ENCODE measurements around the gene SLC10A7. TPM values are rescaled to one million over a fixed set of nuclear protein-coding genes. Genes with fewer than 3 reads are reported as not detected.

Gene SLC10A7
- total and polyA plus RNA-seq, 2 of the 8 experiments (the other 6 are each of a cell fraction or from before 2014, with no cell fraction given) = 2.5 to 2.9 TPM

DNA sequence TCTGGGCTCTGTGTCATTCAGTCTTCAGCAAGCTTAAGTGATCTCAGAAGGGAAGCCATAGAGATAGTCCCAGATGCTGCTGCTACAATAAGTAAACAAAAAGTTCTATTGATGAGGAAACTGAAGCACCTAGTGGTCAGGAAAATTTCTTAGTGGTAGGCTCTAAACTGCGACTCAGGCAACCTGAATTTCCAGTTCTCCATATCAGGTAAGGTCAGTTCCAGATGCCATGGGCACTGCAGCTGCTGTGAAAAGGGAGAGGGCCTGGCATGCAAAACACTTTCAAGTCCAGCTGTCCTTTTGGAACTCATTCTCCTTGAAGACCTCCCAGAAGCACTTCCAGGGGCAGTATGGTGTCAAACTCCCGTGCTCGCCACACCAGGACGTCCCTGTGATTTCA lies 261.2 kb downstream of the SLC10A7 start:
- H3K4ac ChIP-seq (replicated peaks; ENCODE audit: insufficient read length, low read depth, low read length) = no peak overlapping the region
- 81% methylated on average over 4 of the region's 4 CpGs; no CpG with 5 or more reads in 1 of the 2 experiments for whole genome bisulfite sequencing, 2 experiments (ENCODE audit: extremely low coverage in 1 of 2, insufficient coverage in 1 of 2, insufficient read length in 1 of 2, insufficient replicate concordance in 2 of 2, low coverage in 1 of 2, low lambda C conversion rate in 2 of 2, missing lambda C conversion rate in 1 of 2)
- no peaks in the 10 kb centered on the region for H3K4me1 ChIP-seq (replicated peaks in 1 of 4; ENCODE audit: control insufficient read depth in 3 of 4, insufficient read depth in 4 of 4, low read length in 3 of 4)
- H2BK15ac ChIP-seq (ENCODE audit: low read length) = no peak overlapping the region
- no peaks in the 10 kb centered on the region for H4K20me1 ChIP-seq (replicated peaks in 1 of 2; ENCODE audit: control insufficient read depth in 1 of 2, insufficient read depth in 2 of 2, low read length in 2 of 2)
- H3K4me2 ChIP-seq (ENCODE audit: insufficient read depth in 1 of 2, low read depth in 2 of 2, low read length in 2 of 2) = no peak overlapping the region
- FAIRE-seq (no peak), DNase-seq (ENCODE audit: low read depth in 1 of 2, low spot score in 2 of 2) (no peak)
- H2BK5ac ChIP-seq (ENCODE audit: low read depth, low read length) = no peak overlapping the region
- no peak overlapping the region for H4K5ac ChIP-seq (ENCODE audit: insufficient read length, low read depth, low read length)
- POLR2A ChIA-PET (ENCODE audit: partially characterized antibody) = no interaction called here
- no peak overlapping the region for H4K91ac ChIP-seq (replicated peaks; ENCODE audit: insufficient read length, low read length)
- no peak overlapping the region for H2AFZ ChIP-seq (ENCODE audit: low read length)
- no peak overlapping the region for H3K9ac ChIP-seq (replicated peaks in 1 of 4; ENCODE audit: extremely low read depth in 1 of 4, low read depth in 3 of 4, low read length in 3 of 4)
- H3K56ac ChIP-seq (replicated peaks; ENCODE audit: insufficient read length, low read depth, low read length) = no peak overlapping the region
- no peaks in the 10 kb centered on the region for H3K23me2 ChIP-seq (ENCODE audit: low read depth, low read length)
- no peak overlapping the region for H2BK20ac ChIP-seq (ENCODE audit: low read length)
- H3K27ac ChIP-seq (ENCODE audit: low read depth, low read length) = no peak overlapping the region
- H3K27me3 ChIP-seq (replicated peaks in 1 of 4; ENCODE audit: control insufficient read depth in 3 of 4, extremely low read depth in 1 of 4, insufficient read depth in 3 of 4, low read length in 3 of 4) = no peaks in the 10 kb centered on the region
- CTCF ChIA-PET (ENCODE audit: partially characterized antibody) = interaction anchor here (1.0 to 4.1 kb wide), 3 partner anchors 9 to 81 kb away, joined by 3 to 22 read pairs (median 4); no protein-coding TSS in a partner anchor
- H4K8ac ChIP-seq (ENCODE audit: extremely low read depth, insufficient read depth, low read length) = no peak overlapping the region
- H3K14ac ChIP-seq (ENCODE audit: insufficient read length) = no peak overlapping the region
- no peak overlapping the region for H3K23ac ChIP-seq (ENCODE audit: insufficient read length)
- no peak overlapping the region for H2BK120ac ChIP-seq (replicated peaks; ENCODE audit: low read depth, low read length)
- no peaks in the 10 kb centered on the region for H3K79me1 ChIP-seq (ENCODE audit: low read depth, low read length)
- H3K4me3 ChIP-seq (ENCODE audit: extremely low read depth in 1 of 4, insufficient read depth in 2 of 4, low read depth in 3 of 4, low read length in 4 of 4) = no peak overlapping the region
- no peaks in the 10 kb centered on the region for H3K9me3 ChIP-seq (ENCODE audit: insufficient read depth in 2 of 2, low read depth in 1 of 2, low read length in 1 of 2)
- H2BK12ac ChIP-seq (ENCODE audit: low read depth, low read length) = no peak overlapping the region
- no peak overlapping the region for H3K18ac ChIP-seq (ENCODE audit: extremely low read depth, low read length)
- no peak overlapping the region for H2AK5ac ChIP-seq (ENCODE audit: low read depth, low read length)
- H3K36me3 ChIP-seq (ENCODE audit: control insufficient read depth in 2 of 4, insufficient read depth in 4 of 4, low read length in 3 of 4) = no peaks in the 10 kb centered on the region
- H3K79me2 ChIP-seq (ENCODE audit: control insufficient read depth in 1 of 2, insufficient read depth in 2 of 2, low read length in 2 of 2) = no peaks in the 10 kb centered on the region
- TF ChIP-seq RXRA (IDR thresholded peaks at IDR 0.05; ENCODE audit: insufficient read depth, low read depth, low read length) = no peak
- no peak for TF ChIP-seq PHF8 (conservative IDR thresholded peaks at IDR 0.05; ENCODE audit: low read depth, low read length)
- TF ChIP-seq CTBP2 (IDR thresholded peaks at IDR 0.05; ENCODE audit: borderline replicate concordance, insufficient read depth, insufficient read length, low read length) = no peak
- no peak for TF ChIP-seq ZNF274 (IDR thresholded peaks at IDR 0.05; ENCODE audit: borderline replicate concordance, extremely low read depth, low read length)
- TF ChIP-seq POLR2AphosphoS5 (IDR thresholded peaks at IDR 0.05; ENCODE audit: low read depth, low read length) = no peak
- no peak for TF ChIP-seq CBX8 (IDR thresholded peaks at IDR 0.05; ENCODE audit: borderline replicate concordance, low read depth, low read length)
- TF ChIP-seq CBX5 (IDR thresholded peaks at IDR 0.05; ENCODE audit: low read depth, low read length) = no peak
- TF ChIP-seq CEBPB (IDR thresholded peaks at IDR 0.05; ENCODE audit: low read depth, low read length) = no peak
- no peak for TF ChIP-seq KDM5A (IDR thresholded peaks at IDR 0.05; ENCODE audit: low read length)
- no peak for TF ChIP-seq KDM1A (IDR thresholded peaks at IDR 0.05; ENCODE audit: borderline replicate concordance, low read length)
- no peak for TF ChIP-seq FOSL1 (IDR thresholded peaks at IDR 0.05; ENCODE audit: insufficient read depth, low read depth, low read length)
- TF ChIP-seq RFX5 (IDR thresholded peaks at IDR 0.05; ENCODE audit: borderline replicate concordance, low read depth, low read length) = no peak
- TF ChIP-seq, protein P1, sequence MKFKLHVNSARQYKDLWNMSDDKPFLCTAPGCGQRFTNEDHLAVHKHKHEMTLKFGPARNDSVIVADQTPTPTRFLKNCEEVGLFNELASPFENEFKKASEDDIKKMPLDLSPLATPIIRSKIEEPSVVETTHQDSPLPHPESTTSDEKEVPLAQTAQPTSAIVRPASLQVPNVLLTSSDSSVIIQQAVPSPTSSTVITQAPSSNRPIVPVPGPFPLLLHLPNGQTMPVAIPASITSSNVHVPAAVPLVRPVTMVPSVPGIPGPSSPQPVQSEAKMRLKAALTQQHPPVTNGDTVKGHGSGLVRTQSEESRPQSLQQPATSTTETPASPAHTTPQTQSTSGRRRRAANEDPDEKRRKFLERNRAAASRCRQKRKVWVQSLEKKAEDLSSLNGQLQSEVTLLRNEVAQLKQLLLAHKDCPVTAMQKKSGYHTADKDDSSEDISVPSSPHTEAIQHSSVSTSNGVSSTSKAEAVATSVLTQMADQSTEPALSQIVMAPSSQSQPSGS (IDR thresholded peaks at IDR 0.05; ENCODE audit: low read length) = no peak
